Choroid plexus epithelial cell (primary cell): ENCODE data around the gene WNK1.
A peak's percentile ranks its signal among the peaks of the same experiment; 100 is the strongest.

Experiments
- DNase-seq: peaks from one replicate; pipeline ENCODE4 v3.0.0-alpha.2; 2010; ENCODE audit warnings: low read depth
- H3K4me3 ChIP-seq: 2 replicates; pipeline ENCODE4 v1.5.1; 2011; ENCODE audit warnings: low read depth, mild to moderate bottlenecking, control low read depth, low read length, moderate library complexity
- TF ChIP-seq, protein P1 (sequence below): conservative IDR thresholded peaks from 2 replicates; pipeline ENCODE4 v1.5.1; 2011; ENCODE audit warnings: low read depth, mild to moderate bottlenecking, control low read depth, inconsistent platforms, low read length, moderate library complexity

The WNK1 gene

DNA sequence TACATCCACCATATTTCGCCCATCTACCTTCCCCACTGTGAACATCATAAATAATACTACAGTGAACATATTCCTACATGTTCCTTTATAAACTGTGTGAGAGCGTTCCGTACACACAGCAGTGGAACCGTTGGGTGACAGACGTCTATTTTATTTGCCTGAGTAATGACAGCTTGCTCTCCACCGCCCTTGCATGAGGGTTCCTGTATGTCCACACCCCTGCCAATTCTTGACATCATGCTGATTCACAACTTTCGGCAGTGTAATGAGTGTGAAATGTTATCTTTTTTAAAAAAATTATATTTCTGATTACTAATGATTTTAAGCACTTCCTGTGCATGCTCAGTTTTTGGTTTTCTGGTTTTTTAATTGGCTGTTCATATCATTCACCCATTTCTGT is 201.4 kb downstream of the WNK1 start:
- TF ChIP-seq, protein P1, sequence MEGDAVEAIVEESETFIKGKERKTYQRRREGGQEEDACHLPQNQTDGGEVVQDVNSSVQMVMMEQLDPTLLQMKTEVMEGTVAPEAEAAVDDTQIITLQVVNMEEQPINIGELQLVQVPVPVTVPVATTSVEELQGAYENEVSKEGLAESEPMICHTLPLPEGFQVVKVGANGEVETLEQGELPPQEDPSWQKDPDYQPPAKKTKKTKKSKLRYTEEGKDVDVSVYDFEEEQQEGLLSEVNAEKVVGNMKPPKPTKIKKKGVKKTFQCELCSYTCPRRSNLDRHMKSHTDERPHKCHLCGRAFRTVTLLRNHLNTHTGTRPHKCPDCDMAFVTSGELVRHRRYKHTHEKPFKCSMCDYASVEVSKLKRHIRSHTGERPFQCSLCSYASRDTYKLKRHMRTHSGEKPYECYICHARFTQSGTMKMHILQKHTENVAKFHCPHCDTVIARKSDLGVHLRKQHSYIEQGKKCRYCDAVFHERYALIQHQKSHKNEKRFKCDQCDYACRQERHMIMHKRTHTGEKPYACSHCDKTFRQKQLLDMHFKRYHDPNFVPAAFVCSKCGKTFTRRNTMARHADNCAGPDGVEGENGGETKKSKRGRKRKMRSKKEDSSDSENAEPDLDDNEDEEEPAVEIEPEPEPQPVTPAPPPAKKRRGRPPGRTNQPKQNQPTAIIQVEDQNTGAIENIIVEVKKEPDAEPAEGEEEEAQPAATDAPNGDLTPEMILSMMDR = no peak
- no peak overlapping the region for H3K4me3 ChIP-seq
- peak; percentile 59 for DNase-seq

DNA sequence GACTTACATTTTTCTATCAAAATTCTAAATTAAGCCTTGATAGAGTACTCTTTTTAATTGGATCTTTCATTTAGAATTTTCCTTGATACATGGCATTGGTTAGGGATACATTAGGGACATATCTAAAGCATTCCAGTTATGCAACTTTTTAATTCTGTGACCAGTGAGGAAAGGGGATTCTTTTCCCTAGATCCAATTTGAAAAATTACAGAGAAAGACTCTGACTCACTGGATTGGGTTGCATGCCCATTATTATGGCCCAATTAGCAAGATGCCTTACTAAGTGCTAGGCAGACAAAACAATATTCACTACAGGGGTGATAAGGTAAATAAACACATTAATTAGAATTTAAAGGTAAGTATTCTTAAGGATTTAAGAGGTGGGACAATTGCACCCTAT is 202.4 kb downstream of the WNK1 start:
- DNase-seq = no peak
- H3K4me3 ChIP-seq = no peak overlapping the region
- TF ChIP-seq, protein P1 = no peak

DNA sequence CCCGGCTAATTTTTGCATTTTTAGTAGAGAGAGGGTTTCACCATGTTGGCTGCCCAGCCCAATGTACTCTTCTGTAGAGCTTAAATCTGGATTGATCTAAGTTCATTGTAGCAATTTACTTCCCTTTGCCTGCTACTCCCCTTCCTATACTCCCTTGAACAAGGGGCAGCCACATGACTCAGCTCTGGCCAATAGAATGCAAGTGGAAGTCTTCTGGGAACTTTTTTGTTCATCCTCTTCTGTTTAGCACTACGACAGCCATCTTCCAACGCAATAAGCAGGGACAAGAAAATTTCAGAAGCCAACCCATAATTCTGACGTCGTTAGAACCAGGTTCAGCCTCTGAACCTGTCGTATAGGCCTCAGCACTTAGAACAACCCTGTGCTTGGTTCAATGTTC is 203.6 kb downstream of the WNK1 start:
- H3K4me3 ChIP-seq = no peak overlapping the region
- DNase-seq = no peak
- TF ChIP-seq, protein P1 = no peak

DNA sequence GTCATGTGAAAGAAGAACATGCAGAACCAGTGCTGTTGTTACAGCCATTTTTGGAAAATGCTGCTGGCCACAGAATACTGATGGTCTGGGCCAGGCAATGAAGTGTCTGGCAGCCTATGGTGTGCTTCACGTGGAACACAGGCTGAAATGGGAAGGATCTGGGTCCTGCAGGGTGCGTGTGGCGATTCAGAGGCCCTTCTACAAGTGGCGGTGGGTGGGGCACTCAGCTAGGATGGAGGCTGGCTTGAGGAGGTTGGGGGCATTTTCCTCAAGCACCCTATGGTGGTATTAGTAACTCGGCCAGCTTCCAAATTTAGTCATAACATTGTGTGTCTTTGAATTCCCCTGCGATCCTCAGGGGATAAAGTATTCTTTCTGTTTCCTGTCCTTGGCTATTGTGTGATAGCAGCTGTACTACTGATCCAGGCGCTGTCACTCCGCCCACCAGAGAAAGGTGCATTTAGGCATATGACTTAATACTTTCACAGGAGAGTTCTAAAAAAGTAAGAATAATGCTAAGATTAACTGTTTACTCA is 206.3 kb downstream of the WNK1 start:
- peak; percentile 27 for DNase-seq
- TF ChIP-seq, protein P1 = no peak
- no peak overlapping the region for H3K4me3 ChIP-seq
